C4-2B (cell line): ENCODE data around the gene WTAP.

Source experiments
- H3K27ac ChIP-seq: fragments of 450-650 bp; 2 replicates; pipeline ENCODE4 v1.5.1; 2017
- ZFX ChIP-seq: fragments of 450-650 bp; IDR thresholded peaks from 2 replicates; pipeline ENCODE4 v1.6.1; 2017
- TF ChIP-seq, protein P1 (sequence below): fragments of 450-650 bp; conservative IDR thresholded peaks from 2 replicates; pipeline ENCODE4 v1.5.1; 2017; ENCODE audit warnings: mild to moderate bottlenecking

Gene WTAP

DNA sequence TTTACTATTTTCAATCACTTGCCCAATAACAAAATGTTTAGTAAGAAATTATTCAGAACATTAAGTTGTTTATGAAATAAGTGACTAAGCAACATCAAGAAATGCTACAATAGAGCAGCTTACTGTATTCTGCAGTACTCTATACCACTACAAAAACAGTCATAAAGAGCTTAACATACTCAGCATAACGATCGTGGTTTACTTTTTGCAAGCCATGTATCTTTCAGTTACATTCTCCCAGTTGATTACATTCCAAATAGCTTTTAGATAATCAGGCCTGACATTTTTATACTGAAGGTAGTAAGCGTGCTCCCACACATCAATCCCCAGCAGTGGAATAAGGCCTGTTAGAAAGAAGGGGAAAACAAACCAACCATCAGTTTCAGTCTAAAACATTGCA lies 45.0 kb upstream of the WTAP start:
- no peak overlapping the region for H3K27ac ChIP-seq
- TF ChIP-seq, protein P1, sequence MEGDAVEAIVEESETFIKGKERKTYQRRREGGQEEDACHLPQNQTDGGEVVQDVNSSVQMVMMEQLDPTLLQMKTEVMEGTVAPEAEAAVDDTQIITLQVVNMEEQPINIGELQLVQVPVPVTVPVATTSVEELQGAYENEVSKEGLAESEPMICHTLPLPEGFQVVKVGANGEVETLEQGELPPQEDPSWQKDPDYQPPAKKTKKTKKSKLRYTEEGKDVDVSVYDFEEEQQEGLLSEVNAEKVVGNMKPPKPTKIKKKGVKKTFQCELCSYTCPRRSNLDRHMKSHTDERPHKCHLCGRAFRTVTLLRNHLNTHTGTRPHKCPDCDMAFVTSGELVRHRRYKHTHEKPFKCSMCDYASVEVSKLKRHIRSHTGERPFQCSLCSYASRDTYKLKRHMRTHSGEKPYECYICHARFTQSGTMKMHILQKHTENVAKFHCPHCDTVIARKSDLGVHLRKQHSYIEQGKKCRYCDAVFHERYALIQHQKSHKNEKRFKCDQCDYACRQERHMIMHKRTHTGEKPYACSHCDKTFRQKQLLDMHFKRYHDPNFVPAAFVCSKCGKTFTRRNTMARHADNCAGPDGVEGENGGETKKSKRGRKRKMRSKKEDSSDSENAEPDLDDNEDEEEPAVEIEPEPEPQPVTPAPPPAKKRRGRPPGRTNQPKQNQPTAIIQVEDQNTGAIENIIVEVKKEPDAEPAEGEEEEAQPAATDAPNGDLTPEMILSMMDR: no peak
- no peak for TF ChIP-seq ZFX

DNA sequence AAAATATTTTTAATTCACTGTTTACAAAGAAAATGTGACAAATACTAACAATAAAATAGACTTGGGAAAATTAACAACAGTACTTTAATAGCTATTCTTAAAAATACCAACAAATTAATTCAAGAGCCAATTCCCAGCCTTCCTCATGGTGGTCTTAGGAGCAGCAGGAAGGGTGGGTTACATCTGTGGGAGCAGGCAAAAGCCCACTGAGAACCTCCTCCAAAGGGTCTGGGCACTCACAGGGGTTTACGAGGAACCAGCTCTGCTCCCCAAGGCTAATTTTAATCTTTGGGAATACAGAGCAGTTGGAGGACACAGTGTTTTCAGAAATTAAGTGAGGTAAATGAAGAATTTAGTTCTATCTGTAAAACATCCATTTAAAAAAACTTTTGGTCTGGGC lies 44.5 kb upstream of the WTAP start:
- no peak overlapping the region for H3K27ac ChIP-seq
- no peak for TF ChIP-seq ZFX
- TF ChIP-seq, protein P1: no peak

DNA sequence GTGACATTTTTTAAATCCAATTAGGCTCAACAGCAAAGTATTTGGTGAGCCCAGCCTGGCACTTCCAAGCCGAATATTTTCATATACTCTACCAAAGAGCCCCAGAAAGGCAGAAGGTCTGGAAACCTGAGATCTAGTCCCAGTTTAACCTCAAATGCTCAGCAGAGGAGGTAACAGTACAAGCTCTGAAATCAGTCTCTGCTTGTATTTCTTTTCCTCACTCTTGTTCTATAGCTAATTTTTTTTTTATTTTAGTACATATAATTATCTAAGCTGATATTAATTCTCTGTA lies 43.3 kb upstream of the WTAP start:
- H3K27ac ChIP-seq: no peak overlapping the region
- no peak for TF ChIP-seq ZFX
- TF ChIP-seq, protein P1: no peak

DNA sequence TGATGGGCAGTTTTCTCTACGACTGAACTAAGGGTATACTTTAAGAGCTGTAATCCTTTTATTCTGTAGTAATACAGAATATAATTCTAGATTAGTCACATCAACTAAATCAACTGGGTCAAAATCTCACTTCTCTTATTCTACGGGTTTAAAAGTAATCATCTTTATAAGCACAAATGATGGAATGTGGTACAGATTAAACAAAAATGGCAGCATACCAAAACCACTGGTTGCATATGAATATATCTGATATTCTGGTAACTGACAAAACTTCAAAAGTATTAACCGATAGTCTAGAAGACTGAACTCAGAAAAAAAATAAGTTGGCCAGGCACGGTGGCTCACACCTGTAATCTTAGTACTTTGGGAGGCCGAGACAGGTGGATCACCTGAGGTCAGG lies 41.3 kb upstream of the WTAP start:
- TF ChIP-seq ZFX: no peak
- TF ChIP-seq, protein P1: no peak
- no peak overlapping the region for H3K27ac ChIP-seq

DNA sequence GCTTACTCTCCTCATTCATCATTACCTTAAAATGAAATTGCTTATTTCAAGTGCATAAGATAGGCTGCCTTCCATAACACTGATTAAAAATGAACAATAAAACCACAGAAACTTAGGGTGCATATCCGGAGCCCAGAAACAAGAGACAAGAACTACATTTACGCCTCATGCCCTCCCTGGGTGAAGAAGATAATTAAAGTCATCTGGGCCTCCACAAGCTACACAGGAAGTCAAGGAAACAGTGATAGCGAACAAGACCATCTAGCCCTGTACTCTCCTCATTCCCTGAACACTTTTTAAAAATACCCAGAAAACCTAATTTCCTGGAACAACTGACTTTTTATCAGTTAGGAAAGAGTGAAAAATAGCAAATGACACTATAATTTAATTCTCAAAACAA lies 40.6 kb upstream of the WTAP start:
- H3K27ac ChIP-seq: no peak overlapping the region

DNA sequence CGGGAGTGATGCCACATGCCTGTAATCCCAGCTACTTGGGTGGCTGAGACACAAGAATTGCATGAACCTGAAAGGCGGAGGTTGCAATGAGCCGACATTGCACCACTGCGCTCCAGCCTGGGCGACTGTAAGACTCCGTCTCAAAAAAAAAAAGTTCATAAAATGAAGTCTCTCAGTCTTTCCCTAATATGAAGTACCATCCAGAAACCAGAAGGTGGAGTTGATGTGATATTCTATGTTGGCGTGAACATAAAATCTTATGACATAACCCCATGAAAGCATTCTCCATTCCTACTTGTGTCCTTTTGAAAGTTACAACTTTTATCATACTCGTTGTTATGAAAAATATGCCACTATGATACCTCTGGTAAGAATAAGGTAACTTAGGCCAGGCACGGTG lies 40.0 kb upstream of the WTAP start:
- TF ChIP-seq ZFX: no peak
- TF ChIP-seq, protein P1: no peak
- no peak overlapping the region for H3K27ac ChIP-seq

More for the DNA sequence above, 40.6 kb upstream of the WTAP start:
- TF ChIP-seq, protein P1: no peak
- TF ChIP-seq ZFX: no peak

DNA sequence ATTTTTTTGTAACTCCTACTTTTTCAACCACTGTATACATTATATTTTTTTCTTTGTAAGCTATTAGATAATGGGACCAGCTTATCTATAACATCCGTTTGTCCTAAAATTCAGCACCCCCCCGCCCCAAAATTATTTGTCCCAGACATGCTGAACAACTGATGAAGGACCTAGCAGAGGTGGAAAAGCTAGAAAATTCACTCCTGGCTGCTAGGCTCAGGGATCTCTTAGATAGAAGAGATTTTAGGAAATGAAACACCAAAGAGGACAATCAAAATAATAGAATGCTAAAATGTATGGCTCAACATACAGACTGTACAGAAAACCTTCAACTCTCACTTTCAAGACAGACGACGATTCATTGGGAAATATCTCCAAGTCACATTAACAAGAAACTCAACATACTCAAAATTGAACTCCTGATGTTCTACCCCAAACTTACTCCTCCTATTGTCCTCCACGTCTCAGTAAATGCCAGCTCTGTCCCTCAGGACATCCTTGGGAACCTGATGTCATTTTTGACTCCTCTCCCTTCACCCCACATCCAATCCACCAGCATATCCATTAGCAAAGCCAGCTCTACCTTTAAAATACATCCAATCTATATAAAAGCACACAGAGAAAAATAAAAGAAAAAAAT lies 38.9 kb upstream of the WTAP start:
- H3K27ac ChIP-seq: no peak overlapping the region
- TF ChIP-seq, protein P1: no peak
- no peak for TF ChIP-seq ZFX
